ENCODE data around the gene NUP133.

- TF ChIP-seq CTCF (IDR thresholded peaks at IDR 0.05) (no peak), EZH2 (IDR thresholded peaks at IDR 0.05; ENCODE audit: borderline replicate concordance, insufficient read depth, low read depth, low read length, poor library complexity, severe bottlenecking) (no peak)
These were observed 80.6 kb downstream of the NUP133 start for GRCh38 chr1:229427572-229427971.
